Psoas muscle (tissue), 8 donors: Measurements from ENCODE around the gene PCDH9. TPM values are rescaled to one million over a fixed set of nuclear protein-coding genes. Genes with fewer than 3 reads are reported as not detected.

Source experiments
- ATAC-seq, 4 donors: fragments of 200-7000 bp; cut with Tn5 transposase; one replicate each; pipeline ENCODE4 v1.9.1; 2020; ENCODE audit warnings: moderate library complexity in 3 of 4, mild to moderate bottlenecking in 2 of 4
- DNase-seq, 2 donors: peaks; one replicate each; pipeline ENCODE4 v3.0.0-alpha.2; 2020
- H3K27ac ChIP-seq: fragments of 200-600 bp; one replicate; pipeline ENCODE4 v1.8.0; 2022
- H3K27me3 ChIP-seq, 3 donors: fragments of 200-600 bp in 1 of 3; one replicate each; pipeline versions ENCODE4 v1.6.1 to v1.8.0; 2013 to 2022; ENCODE audit warnings: low read length in 2 of 3, mild to moderate bottlenecking in 2 of 3, moderate library complexity in 1 of 3; ENCODE audit not compliant: insufficient read depth in 3 of 3
- H3K36me3 ChIP-seq, 2 donors: fragments of 200-600 bp in 1 of 2; one replicate each; pipeline versions ENCODE4 v1.6.1 to v1.8.0; 2013 to 2022; ENCODE audit warnings: low read depth in 1 of 2, mild to moderate bottlenecking in 1 of 2, moderate library complexity in 1 of 2; ENCODE audit not compliant: insufficient read depth in 1 of 2
- H3K4me1 ChIP-seq: fragments of 200-600 bp; one replicate; pipeline ENCODE4 v1.8.0; 2022
- H3K4me3 ChIP-seq: fragments of 200-600 bp; one replicate; pipeline ENCODE4 v1.8.0; 2022; ENCODE audit warnings: mild to moderate bottlenecking
- H3K9me3 ChIP-seq: fragments of 200-600 bp; one replicate; pipeline ENCODE4 v1.8.0; 2022
- CTCF ChIP-seq: fragments of 200-600 bp; IDR thresholded peaks from one replicate; pipeline ENCODE4 v1.8.0; 2022; ENCODE audit warnings: antibody characterized with exemption
- WGBS, 3 donors: extraction: QIAGEN DNeasy Blood & Tissue Kit; methylation state at CpG; one replicate each; pipeline versions ENCODE4 v1.1.6 to v1.1.7; 2013; 5-methylcytosine and 5-hydroxymethylcytosine counted together
- intact Hi-C, 2 donors: fragments of 100-400 bp; cut with DNase I; formaldehyde crosslinking; loops; one replicate each; pipeline versions ENCODE4 v1.11.0 to v1.14.2; 2022
- polyA plus RNA-seq, 3 donors: library from polyadenylated mRNA; stranded (reverse); fragments of 200-250 nt; gene quantifications; one replicate each; pipeline ENCODE4 v1.2.3, GENCODE V29; 2013
- total RNA-seq, 4 donors: library from RNA; stranded (reverse); fragmentation: NEBNext Ultra II Directional in 2 of 4; extraction: Animal tissue kit (Norgen Biotek cat#: 25700) in 2 of 4; gene quantifications; one replicate each; pipeline versions ENCODE4 v1.2.1 to v1.2.4, GENCODE V29; 2021 to 2023
- donor health status: healthy with polysubstance abuse.
- donor health status: DM: no; HTN: no; CAD: no; lungs with moderate emphysema.
- donor health status: Bipolar disorder and iron deficiency.
- donor health status: healthy.
- donor health status: DM: yes; HTN: yes; CAD: no.
- donor health status: DM: no; HTN: no; CAD: no.
- donor health status: DM: no; HTN: no; CAD: no.
- donor health status: DM: yes; HTN: yes; CAD: no.

PCDH9 gene
- total and polyA plus RNA-seq, 7 donors: 0.27 to 4.9 (median 2.1) TPM

GRCh38 chr13:67017276-67017675 is 212.9 kb downstream of the PCDH9 start:
- H3K4me1 ChIP-seq: no peaks in the 10 kb centered on the region
- no peaks in the 10 kb centered on the region for H3K27me3 ChIP-seq
- no peak for TF ChIP-seq CTCF
- H3K36me3 ChIP-seq: no peaks in the 10 kb centered on the region
- WGBS, 3 donors: 94 to 96% (median 94%) methylated on average over 2 of the region's 2 CpGs
- H3K4me3 ChIP-seq: no peak overlapping the region
- H3K27ac ChIP-seq: no peak overlapping the region
- DNase-seq: no peak
- H3K9me3 ChIP-seq: no peaks in the 10 kb centered on the region
- intact Hi-C loops: no loop called here
- no peak for ATAC-seq

DNA sequence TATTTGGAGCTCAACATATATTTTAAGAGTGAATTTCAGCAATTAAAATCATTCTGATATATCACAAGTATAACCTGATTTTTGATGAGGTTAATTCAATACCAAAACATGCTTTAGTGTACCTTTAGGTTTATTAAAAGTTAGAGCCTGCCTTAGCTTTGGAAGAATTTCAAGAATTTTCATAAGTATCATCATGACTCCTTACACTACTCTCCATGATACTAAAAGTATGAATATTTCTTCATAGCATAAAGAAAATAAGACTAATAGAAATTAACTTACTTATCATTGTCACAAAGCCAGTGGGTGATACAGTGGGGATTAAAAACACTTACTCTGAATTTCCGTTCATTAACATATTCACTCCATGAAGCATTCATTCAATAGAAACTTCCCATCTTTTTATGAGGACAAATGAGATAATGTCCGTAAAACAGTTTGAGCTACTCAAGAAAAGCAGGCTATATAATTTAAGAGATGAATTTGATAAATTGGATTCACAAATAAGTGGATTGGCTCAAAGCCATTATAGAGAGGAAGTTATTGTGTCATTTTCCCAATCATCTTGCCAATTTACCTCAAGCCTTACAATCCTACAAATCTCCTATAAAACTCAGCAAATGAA is 214.0 kb downstream of the PCDH9 start:
- Histone ChIP-seq H3K27ac (no peak overlapping the region), H3K4me1 (no peaks in the 10 kb centered on the region), H3K9me3 (no peaks in the 10 kb centered on the region), H3K36me3 (no peaks in the 10 kb centered on the region), H3K27me3 (no peaks in the 10 kb centered on the region), H3K4me3 (no peak overlapping the region)
- TF ChIP-seq CTCF: no peak
- DNase-seq (no peak), ATAC-seq (no peak)
- 88 to 93% (median 91%) methylated on average over 2 of the region's 2 CpGs for WGBS, 3 donors
- intact Hi-C loops: no loop called here

GRCh38 chr13:67014399-67014798 is 215.7 kb downstream of the PCDH9 start:
- H3K4me1 ChIP-seq: no peaks in the 10 kb centered on the region
- H3K27me3 ChIP-seq: no peaks in the 10 kb centered on the region
- ATAC-seq (no peak), DNase-seq (no peak)
- no peak for TF ChIP-seq CTCF
- intact Hi-C loops: no loop called here
- H3K27ac ChIP-seq: no peak overlapping the region
- H3K9me3 ChIP-seq: no peaks in the 10 kb centered on the region
- WGBS, 3 donors: 91 to 97% (median 94%) methylated on average over 1 of the region's 1 CpG
- H3K4me3 ChIP-seq: no peak overlapping the region
- no peaks in the 10 kb centered on the region for H3K36me3 ChIP-seq

GRCh38 chr13:67013709-67014108 is 216.4 kb downstream of the PCDH9 start:
- Histone ChIP-seq H3K9me3 (no peaks in the 10 kb centered on the region), H3K4me3 (no peak overlapping the region), H3K27ac (no peak overlapping the region), H3K36me3 (no peaks in the 10 kb centered on the region), H3K4me1 (no peaks in the 10 kb centered on the region), H3K27me3 (no peaks in the 10 kb centered on the region)
- DNase-seq (no peak), ATAC-seq (no peak)
- no peak for TF ChIP-seq CTCF
- WGBS, 3 donors: 79 to 82% (median 79%) methylated on average over 2 of the region's 2 CpGs
- intact Hi-C loops: no loop called here

DNA sequence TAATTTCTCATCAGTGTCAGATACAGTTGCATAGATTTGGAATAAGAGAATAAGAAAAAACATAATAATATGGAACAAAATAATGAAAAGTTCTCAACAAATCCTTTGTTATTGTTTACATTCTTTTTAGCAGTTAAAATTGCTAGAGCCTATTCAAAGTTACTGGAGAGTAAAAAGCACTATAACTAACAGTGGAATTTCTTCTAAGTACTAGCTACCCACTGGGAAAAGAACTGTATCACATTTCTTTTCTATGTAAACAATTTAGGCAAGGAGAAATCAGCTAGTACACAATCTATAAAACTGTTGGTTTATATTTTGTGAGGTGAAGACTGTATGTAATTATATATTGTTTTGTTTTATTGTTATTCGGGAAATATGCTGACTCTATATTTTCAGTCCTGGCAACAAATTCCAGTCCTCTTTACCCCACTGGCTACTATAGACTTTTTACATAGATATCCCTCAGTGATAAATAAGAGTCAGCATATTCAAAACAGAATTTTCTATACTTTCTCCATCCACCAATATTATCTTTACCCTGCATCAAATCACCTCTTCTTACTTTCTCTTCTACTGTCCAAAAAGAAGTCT is 222.0 kb downstream of the PCDH9 start:
- Histone ChIP-seq H3K4me3 (no peak overlapping the region), H3K36me3 (no peaks in the 10 kb centered on the region), H3K27me3 (no peaks in the 10 kb centered on the region), H3K4me1 (no peaks in the 10 kb centered on the region), H3K27ac (no peak overlapping the region), H3K9me3 (no peaks in the 10 kb centered on the region)
- WGBS, 3 donors: 73 to 88% (median 86%) methylated on average over 1 of the region's 1 CpG
- ATAC-seq (no peak), DNase-seq (no peak)
- TF ChIP-seq CTCF: no peak
- intact Hi-C loops: no loop called here
